OCI-LY3 (cell line): ENCODE data around the gene DPP6.

Experiments used
- H2AFZ ChIP-seq: fragments of 200-600, 300-600 bp; shearing (Covaris generic); 2 replicates; pipeline ENCODE4 v1.6.0; 2014; ENCODE audit warnings: antibody characterized with exemption, low read depth, low read length
- H3K27ac ChIP-seq: fragments of 200-600, 300-600 bp; sonication (generic); 2 replicates; pipeline ENCODE4 v1.5.1; 2014; ENCODE audit warnings: mild to moderate bottlenecking, low read length, moderate library complexity, mixed read lengths
- H3K27me3 ChIP-seq: fragments of 200-600, 300-600 bp; sonication (generic); 2 replicates; pipeline ENCODE4 v1.6.1; 2014; ENCODE audit warnings: low read depth, low read length, mixed read lengths
- H3K36me3 ChIP-seq: fragments of 200-600, 300-600 bp; sonication (generic); replicated peaks from 2 replicates; pipeline ENCODE3; 2014; ENCODE audit warnings: low read depth, low read length, mixed read lengths
- H3K4me1 ChIP-seq: fragments of 300-600, 200-600 bp; sonication (generic); 2 replicates; pipeline ENCODE4 v1.6.1; 2014; ENCODE audit warnings: low read length, mixed read lengths
- H3K4me2 ChIP-seq: fragments of 200-600, 300-600 bp; sonication (generic); 2 replicates; pipeline ENCODE4 v1.6.1; 2014; ENCODE audit warnings: low read length, mixed read lengths
- H3K4me3 ChIP-seq: fragments of 300-600, 200-600 bp; sonication (generic); 2 replicates; pipeline ENCODE4 v1.5.1; 2014; ENCODE audit warnings: antibody characterized with exemption, mild to moderate bottlenecking, low read length, moderate library complexity
- H3K79me2 ChIP-seq: fragments of 300-600, 200-600 bp; shearing (Covaris generic); 2 replicates; pipeline ENCODE4 v1.6.1; 2014; ENCODE audit warnings: mild to moderate bottlenecking, low read length, mixed read lengths
- H3K9ac ChIP-seq: fragments of 300-600, 200-600 bp; shearing (Covaris generic); 2 replicates; pipeline ENCODE4 v1.6.0; 2014; ENCODE audit warnings: mild to moderate bottlenecking, low read length, moderate library complexity
- H3K9me3 ChIP-seq: fragments of 200-600, 300-600 bp; shearing (Covaris generic); 2 replicates; pipeline ENCODE4 v1.6.1; 2014; ENCODE audit warnings: low read length, mixed read lengths; ENCODE audit not compliant: insufficient read depth
- H4K20me1 ChIP-seq: fragments of 200-600, 300-600 bp; sonication (generic); 2 replicates; pipeline ENCODE4 v1.6.1; 2016; ENCODE audit warnings: low read length, mixed read lengths; ENCODE audit not compliant: insufficient read depth
- EZH2phosphoT487 ChIP-seq: fragments of 200-600 bp; shearing (Covaris generic); IDR thresholded peaks from 2 replicates; pipeline ENCODE4 v1.6.1; 2018; ENCODE audit warnings: antibody characterized with exemption, mixed run types, low read depth
- TF ChIP-seq, protein P1 (sequence below): fragments of 200-600, 300-600 bp; sonication (generic); IDR thresholded peaks from 2 replicates; pipeline ENCODE4 v1.5.1; 2014; ENCODE audit warnings: antibody characterized with exemption, low read length, low read depth

Gene DPP6

DNA sequence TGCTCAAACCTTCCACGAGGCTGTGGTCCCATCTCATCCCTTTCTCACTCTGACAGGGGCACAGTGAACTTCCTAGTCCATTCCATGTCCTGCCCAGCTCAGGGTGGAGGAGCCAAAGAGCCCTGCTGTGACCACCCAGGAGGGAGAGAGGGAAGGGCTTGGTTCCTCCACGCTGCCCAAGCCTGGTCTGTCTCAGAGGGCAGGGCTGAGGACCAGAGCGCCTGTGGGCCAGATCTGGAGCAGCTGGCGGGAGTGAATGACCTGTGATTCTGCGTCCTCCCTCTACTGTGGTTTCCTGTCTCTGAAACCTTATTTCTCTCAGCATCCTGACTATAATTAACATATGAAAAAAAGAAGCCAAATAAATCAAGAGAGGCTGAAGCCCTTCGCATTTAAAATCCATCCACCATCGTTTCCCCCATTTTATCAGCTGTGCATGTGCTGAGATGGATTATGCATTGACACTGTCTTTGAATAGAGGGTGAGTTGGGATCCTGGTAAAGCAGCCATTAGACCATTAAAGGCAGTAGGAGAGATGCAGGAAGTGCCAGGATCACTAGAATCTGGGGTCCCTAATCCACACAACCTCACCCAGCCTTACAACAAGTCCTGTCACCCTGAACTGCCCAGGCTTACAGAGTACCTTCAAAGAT is 165.6 kb downstream of the DPP6 start:
- TF ChIP-seq, protein P1, sequence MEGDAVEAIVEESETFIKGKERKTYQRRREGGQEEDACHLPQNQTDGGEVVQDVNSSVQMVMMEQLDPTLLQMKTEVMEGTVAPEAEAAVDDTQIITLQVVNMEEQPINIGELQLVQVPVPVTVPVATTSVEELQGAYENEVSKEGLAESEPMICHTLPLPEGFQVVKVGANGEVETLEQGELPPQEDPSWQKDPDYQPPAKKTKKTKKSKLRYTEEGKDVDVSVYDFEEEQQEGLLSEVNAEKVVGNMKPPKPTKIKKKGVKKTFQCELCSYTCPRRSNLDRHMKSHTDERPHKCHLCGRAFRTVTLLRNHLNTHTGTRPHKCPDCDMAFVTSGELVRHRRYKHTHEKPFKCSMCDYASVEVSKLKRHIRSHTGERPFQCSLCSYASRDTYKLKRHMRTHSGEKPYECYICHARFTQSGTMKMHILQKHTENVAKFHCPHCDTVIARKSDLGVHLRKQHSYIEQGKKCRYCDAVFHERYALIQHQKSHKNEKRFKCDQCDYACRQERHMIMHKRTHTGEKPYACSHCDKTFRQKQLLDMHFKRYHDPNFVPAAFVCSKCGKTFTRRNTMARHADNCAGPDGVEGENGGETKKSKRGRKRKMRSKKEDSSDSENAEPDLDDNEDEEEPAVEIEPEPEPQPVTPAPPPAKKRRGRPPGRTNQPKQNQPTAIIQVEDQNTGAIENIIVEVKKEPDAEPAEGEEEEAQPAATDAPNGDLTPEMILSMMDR: no peak
- TF ChIP-seq EZH2phosphoT487: no peak
- no peaks in the 10 kb centered on the region for H3K36me3 ChIP-seq
- no peaks in the 10 kb centered on the region for H3K4me1 ChIP-seq
- H3K27me3 ChIP-seq: no peaks in the 10 kb centered on the region
- H2AFZ ChIP-seq: no peak overlapping the region
- H3K9ac ChIP-seq: no peak overlapping the region
- no peaks in the 10 kb centered on the region for H3K9me3 ChIP-seq
- no peak overlapping the region for H3K4me2 ChIP-seq
- no peaks in the 10 kb centered on the region for H4K20me1 ChIP-seq
- H3K4me3 ChIP-seq: no peak overlapping the region
- no peaks in the 10 kb centered on the region for H3K79me2 ChIP-seq
- H3K27ac ChIP-seq: no peak overlapping the region

DNA sequence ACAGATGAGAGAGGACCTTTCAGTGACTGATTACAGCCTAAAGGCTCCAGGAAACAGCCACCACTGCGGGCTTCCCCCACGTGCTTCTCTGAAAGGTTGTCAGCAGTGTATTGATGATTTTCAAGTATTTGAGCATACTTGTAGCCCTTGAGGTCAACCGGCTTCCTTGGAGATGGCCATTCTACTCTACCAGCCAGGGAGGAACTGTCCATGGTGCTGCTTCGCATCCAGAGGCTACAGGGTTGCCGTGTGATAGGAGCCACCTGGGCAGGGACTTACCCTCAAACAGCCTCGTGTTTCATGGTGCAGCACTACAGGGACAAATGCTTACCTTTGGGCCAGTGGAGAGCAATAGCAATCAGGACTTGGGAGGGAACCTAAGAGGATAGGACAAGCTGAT is 179.5 kb downstream of the DPP6 start:
- Histone ChIP-seq H3K79me2 (no peaks in the 10 kb centered on the region), H4K20me1 (no peaks in the 10 kb centered on the region), H2AFZ (no peak overlapping the region), H3K4me1 (no peaks in the 10 kb centered on the region), H3K36me3 (no peaks in the 10 kb centered on the region), H3K27ac (no peak overlapping the region), H3K4me2 (no peak overlapping the region), H3K9me3 (no peaks in the 10 kb centered on the region), H3K27me3 (no peaks in the 10 kb centered on the region), H3K4me3 (no peak overlapping the region), H3K9ac (no peak overlapping the region)
- TF ChIP-seq EZH2phosphoT487: no peak
- TF ChIP-seq, protein P1: no peak

DNA sequence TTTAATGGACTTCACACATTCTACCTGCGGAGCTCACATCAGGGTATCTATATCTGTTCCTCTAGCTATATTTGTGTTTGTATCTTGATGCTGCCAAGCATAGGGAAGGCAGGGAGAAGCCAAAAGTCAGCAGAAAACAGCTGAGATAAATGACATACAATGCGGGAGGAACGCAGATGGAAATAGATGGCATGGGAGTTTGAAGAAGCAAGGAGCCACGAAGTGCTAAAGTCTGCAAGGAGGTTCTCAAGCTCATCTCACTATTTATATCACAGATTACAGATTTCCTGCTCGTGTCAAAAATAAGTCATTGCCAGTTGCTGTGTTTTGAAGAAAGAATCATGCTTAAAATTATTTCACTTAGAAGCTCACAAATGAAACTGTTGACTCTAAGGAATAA is 180.5 kb downstream of the DPP6 start:
- Histone ChIP-seq H3K9ac (no peak overlapping the region), H3K27ac (no peak overlapping the region), H2AFZ (no peak overlapping the region), H3K4me3 (no peak overlapping the region), H3K36me3 (no peaks in the 10 kb centered on the region), H3K9me3 (no peaks in the 10 kb centered on the region), H3K4me1 (no peaks in the 10 kb centered on the region), H4K20me1 (no peaks in the 10 kb centered on the region), H3K4me2 (no peak overlapping the region), H3K79me2 (no peaks in the 10 kb centered on the region), H3K27me3 (no peaks in the 10 kb centered on the region)
- TF ChIP-seq, protein P1: no peak
- no peak for TF ChIP-seq EZH2phosphoT487

DNA sequence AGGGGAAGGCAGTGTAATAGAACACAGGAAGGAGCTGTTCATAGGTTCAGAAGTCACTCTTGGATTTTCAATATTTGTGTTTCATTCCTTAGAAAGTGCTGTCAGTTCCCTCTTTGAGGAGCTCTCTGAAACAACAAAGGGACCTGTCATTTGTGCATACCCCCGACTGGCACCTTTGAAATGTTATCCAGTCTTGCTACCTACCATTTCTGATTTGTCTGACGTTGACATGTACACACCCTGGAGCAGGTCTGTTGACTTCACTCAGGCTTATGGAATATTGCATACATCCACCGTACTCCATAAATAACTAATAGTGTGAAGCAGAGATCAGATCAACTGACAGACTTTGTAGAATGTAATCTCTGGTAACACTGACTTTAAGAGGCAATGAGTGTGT is 189.8 kb downstream of the DPP6 start:
- TF ChIP-seq, protein P1: no peak
- TF ChIP-seq EZH2phosphoT487: no peak
- no peak overlapping the region for H3K4me2 ChIP-seq
- no peaks in the 10 kb centered on the region for H4K20me1 ChIP-seq
- no peaks in the 10 kb centered on the region for H3K36me3 ChIP-seq
- H3K9ac ChIP-seq: no peak overlapping the region
- no peak overlapping the region for H2AFZ ChIP-seq
- no peak overlapping the region for H3K4me3 ChIP-seq
- no peaks in the 10 kb centered on the region for H3K27me3 ChIP-seq
- H3K4me1 ChIP-seq: no peaks in the 10 kb centered on the region
- no peaks in the 10 kb centered on the region for H3K9me3 ChIP-seq
- no peaks in the 10 kb centered on the region for H3K79me2 ChIP-seq
- H3K27ac ChIP-seq: no peak overlapping the region
